ENCODE results near the gene CCP110. TPM values are rescaled to one million over a fixed set of nuclear protein-coding genes. Genes with fewer than 3 reads are reported as not detected.

CCP110 gene
- total RNA-seq, 1 donor, result 8.9 TPM

DNA sequence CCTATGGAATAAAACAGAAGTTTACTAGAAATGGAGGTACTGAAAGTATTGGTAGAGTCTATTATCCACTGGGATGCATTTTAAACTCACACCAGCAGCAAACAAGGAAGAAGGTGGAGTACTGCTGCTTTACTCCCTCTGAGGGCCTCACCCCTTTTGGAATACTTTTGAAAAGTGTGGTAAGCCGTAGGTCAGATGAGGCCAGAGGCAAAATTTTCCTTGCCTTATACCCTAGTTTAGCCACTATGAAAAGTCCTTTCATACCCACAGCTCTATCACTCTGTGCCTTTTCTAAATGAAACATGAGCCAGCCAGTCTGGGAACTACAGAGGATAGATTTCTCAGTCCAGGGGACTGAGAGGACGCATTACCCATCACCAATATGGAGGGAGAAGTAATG is 15.9 kb upstream of the CCP110 start:
- no peak for DNase-seq (ENCODE audit: low read depth in 2 of 3, low spot score in 2 of 3)

DNA sequence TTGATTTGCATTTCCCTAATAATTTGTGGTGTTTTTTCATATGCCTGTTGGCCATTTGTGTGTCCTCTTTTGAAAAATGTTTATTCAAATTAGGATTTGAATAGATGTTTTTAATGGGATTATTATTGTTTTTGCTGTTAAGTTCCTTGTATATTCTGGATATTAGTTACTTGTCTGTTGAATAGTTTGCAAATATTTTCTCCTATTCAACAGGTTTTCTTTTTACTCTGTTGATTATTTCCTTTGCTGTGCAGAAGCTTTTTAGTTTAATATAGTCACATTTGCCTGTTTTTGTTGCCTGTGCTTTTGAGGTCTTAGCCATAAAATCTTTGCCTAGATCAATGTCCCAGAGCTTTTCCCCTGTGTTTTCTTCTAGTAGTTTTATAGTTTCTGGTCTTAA is 11.4 kb upstream of the CCP110 start:
- no peak for DNase-seq (ENCODE audit: low read depth in 2 of 3, low spot score in 2 of 3)

DNA sequence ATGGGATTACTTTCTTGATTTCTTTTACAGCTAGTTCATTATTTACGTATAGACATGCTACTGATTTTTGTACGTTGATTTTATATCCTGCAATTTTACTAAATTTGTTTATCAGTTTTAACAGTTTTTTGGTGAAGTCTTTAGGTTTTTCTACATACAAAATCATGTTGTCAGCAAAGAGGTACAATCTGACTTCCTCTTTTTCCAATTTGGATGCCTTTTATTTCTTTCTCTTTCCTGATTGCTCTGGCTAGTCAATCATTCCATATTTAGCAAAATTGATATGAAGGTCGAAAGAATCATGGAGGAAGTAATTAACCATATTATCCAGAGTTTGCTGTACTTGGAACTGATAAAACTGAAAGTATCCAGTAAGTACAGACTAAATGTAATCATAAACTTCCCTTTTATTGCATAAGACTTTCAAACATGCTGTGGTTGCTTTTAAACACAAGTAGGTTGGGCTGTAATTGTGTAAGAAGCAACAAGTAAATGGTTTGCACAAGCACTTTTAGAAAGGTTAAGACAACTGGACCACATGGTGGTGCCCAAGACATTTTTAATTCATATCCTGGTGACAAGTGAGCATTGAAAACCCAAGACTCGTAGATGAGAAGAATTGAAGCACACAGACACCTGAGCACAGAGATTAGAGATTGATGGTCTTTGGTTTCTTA is 10.2 kb upstream of the CCP110 start:
- peak in 2 of 3 donors; percentile 38 to 59 for DNase-seq (ENCODE audit: low read depth in 2 of 3, low spot score in 2 of 3)

DNA sequence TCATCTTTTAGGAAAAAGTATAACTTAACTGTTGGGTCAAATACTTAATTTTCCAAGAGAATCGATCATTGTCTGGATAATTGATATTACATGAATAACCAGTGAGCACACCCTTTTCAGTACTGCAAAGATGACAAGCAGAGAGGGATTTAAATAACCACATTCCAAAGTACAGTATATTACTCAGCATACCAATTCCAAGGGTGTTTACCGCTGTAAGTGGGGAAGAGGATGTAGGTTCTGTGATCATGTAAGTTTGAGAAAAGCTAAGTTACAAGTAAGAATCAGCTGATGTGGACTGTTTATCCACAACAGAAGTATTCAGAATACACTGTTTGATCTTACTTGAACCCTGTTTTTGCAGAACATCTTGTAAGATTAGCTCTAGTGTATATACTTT is 8.0 kb upstream of the CCP110 start:
- no peak for DNase-seq (ENCODE audit: low read depth in 2 of 3, low spot score in 2 of 3)

DNA sequence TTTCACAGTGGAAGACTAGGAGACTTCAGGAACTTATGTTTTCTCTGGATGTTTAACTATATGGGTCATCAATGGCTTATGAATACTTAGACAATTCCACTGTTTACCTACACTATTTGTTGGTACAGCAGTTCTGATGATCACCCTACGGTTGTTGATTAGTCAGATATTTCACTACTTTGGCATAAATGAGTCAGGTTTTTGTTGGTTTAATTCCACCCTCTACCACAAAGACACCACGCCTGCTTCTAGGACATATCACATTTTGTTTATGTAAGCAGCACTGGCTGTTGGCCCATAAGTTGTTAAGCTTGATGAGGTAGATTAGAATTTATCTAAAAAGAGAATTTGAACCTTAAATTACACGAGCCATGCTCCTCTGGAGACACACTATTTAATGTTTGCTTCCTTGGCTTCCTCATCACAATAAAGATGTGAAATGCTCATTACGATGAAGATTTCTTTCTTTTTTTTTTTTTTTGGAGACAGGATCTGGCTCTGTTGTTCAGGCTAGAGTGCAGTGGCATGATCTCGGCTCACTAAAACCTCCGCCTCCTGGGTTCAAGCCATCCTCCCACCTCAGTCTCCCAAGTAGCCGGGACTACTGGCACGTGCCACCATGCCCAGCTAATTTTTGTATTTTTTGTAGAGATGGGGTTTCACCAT is 6.2 kb upstream of the CCP110 start:
- DNase-seq (ENCODE audit: low read depth in 2 of 3, low spot score in 2 of 3), result no peak

DNA sequence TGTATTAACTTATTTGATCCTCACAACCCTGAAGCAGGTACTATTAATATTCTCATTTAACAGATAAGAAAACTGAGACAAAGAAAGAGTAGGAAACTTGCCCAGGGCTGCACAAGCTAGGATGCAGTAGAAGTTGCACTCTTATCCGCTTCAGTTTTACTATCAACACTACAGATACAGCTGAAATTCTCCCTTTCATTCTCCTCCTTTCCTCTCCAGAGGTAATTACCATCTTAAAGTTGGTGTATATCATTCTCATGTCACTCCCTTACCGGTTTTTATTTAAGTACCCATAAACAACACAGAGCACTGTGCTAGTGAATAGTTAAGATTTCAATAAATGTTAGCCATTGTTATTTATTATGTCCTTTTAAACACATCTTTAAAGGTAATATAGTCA is 5.4 kb upstream of the CCP110 start:
- DNase-seq (ENCODE audit: low read depth in 2 of 3, low spot score in 2 of 3), result no peak

DNA sequence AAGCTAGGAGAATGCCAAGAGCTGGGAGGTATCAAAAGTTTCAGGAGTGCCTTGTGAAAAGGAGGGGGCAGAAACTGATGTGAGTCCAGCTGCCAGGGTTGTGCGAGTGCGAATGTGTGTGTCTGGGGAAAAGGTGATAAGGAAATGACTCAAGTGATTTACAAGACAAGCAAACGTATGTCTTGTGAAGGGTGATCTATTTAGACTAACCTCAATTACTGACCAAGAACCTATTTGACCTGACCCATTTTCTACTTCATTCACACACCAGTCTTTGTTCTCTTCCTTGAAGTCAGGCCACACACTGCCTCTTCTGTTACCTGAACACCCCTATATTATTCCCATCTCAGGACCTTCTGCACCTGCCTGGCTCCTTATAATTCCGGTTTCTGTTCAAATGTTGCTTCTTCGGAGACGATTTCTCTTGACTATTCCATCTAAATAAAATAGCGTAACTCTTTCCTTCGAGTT is 2.8 kb upstream of the CCP110 start:
- peak in 2 of 3 donors; percentile 33 to 49 for DNase-seq (ENCODE audit: low read depth in 2 of 3, low spot score in 2 of 3)

DNA sequence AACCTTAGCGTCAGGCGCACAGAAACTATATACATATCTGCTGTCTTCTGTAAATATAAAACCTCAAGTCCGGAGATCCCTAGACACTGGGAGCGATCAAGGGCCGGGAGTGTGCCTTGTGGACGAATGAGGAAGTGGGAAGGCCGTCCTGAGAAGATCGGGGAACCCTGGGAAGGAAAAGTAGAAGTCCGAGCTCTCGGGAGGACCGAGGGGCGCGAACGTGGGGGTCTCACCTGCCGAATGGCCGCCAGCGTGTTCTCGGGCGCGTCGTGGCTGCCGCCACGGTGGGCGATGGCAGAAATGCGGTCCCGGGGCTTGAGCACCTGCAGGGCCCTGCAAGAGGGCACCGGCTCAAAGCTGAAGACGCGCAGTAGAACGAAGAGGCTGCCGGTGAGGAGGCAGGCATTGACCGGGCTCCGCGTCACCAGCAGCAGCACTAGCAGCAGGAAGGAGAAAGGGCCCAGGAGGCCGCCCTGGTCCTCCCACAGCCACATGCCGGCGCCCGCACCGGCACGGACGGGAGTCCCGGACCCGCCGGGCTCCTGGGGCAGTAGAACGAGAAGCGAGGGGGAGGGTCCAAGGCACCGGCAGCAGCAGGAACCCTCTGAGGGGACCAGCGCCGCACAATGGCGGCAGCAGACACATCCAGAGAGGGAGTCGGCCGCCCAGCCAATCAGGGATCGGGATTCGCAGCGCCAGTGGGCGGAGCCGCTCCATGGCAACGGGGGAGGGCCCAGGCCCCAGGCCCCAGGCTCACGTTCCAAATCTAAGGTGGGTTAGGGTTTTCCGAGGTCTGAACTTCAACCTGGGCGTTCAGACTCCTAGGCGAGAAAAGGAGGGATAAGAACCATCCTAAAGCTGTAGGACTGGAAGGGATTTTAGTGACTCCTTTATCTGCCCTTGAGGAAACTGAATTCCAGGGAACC is 2.0 kb upstream of the CCP110 start, which contains the start of gene GDE1:
Gene GDE1 (minus strand): TSS at position 628 of the 926 bp plus-strand sequence. CDS start 134 bp downstream, at position 494.
- DNase-seq (ENCODE audit: low read depth in 2 of 3, low spot score in 2 of 3), result peak; percentile 73 to 94 (median 93)

DNA sequence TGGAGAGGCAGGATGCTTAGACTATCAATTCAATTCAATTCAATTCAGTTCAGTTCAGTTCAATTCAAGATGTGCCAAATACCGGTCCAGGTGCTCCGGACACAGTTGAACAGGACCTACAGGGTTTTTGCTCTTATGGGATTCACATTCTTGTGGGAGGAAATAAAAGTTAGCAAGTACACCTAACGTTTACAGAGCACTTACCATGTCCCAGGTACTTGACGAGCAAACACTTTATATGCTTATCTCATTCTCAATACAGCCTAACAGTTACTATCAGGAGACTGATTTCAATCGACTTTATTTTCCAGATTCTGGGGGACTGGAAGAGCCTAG is 1.4 kb upstream of the CCP110 start:
- DNase-seq (ENCODE audit: low read depth in 2 of 3, low spot score in 2 of 3), result no peak

DNA sequence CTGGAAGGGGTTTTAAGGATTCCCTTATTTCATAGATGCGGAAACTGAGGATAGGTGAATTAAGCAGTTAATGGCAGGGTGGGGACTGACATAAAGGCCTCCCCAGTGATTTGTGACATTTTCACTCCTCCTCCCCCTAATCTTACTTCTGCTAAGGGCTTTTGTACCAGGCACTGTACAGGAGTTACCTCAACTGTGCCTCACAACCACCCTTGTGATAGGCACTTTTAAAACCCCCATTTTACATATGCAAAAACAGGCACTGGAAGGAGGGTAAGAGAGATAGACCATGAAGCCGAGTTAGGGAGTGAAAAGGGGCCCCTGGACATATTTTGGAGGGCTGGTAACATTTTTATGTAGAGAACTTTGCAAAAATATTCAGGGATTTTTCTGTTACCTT is 982 bp upstream of the CCP110 start:
- DNase-seq (ENCODE audit: low read depth in 2 of 3, low spot score in 2 of 3), result no peak

DNA sequence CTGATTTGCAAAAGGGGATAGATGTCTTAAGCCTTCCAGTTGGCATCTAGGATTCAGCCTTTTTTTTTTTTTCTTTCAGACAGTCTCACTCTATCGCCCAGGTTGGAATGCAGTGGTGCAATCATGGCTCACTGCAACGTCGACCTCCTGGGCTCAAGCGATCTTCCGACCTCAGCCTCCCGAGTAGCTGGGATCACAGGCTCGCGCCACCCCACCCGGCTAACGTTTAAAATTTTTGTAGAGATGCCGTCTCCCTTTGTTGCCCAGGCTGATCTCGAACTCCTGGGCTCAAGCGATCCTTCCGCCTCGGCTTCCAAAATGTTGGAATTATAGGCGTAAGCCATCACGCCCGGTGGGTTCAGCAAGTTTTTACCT is 571 bp upstream of the CCP110 start:
- DNase-seq (ENCODE audit: low read depth in 2 of 3, low spot score in 2 of 3), result no peak

DNA sequence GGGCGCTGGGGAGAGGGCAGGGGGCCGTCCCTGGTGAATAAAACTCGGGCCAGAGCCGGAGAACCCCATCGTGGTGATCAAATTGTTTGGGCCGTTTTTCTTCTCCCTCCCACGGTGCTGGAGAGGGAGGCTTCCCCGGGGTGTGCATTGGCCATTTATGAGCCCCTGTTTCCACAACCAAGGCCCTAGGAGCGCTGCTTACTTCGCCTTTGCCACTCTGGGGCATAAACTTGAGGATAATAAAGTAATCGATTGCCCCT is 544 bp downstream of the CCP110 start:
- DNase-seq (ENCODE audit: low read depth in 2 of 3, low spot score in 2 of 3), result no peak

DNA sequence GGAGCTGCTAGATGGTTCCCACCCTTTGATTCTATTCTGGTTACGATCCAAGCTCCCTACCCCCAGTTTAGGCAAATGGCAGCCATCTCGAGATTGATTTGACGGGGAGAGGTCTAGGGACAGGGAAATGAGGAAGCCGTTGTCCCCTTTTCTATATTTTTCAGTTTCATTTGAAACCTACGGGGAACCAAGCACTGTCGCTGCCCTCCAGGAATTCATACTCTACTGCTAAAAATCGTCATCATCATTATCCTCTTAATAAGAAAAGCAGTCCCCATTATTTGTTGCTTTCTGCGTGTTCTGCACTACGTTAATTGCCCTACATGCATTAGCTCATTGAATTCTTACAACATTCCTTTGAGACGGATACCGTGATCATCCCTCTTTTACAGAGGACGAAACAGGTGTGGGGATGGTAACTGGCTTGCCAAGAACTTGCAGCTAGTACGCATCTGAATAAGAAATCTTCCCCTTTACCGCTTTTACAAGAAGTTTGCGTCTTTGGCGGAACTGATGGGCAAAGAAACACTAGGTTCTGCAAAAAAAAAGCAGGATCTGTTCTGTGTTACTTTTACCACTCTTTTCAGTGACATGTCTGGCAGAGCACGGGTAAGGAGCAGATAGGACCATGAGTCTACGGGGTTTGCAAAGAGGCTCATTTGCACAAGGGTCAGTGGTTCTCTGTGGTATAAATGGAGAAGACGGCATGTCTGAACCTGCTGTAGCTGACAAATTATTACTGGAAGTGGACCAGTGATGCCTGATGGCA is 1.1 kb downstream of the CCP110 start:
- DNase-seq (ENCODE audit: low read depth in 2 of 3, low spot score in 2 of 3), result peak in 2 of 3 donors; percentile 29 to 48

DNA sequence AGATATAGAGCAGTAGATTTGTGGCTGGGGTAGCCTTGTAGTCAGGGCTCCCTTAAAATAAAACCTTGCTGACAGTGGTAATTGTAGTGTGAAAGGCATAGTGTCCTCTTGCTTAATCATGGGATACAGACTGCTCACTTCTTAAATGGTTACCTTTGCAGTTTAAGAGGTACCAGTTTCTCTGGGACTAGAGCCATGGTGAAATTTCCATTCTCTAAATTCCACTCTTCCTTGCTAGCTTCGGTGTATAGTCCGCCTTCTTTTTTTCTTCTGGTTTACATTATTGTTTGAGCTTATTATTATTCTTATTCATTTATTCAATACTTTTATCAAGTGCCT is 1.6 kb downstream of the CCP110 start:
- no peak for DNase-seq (ENCODE audit: low read depth in 2 of 3, low spot score in 2 of 3)

DNA sequence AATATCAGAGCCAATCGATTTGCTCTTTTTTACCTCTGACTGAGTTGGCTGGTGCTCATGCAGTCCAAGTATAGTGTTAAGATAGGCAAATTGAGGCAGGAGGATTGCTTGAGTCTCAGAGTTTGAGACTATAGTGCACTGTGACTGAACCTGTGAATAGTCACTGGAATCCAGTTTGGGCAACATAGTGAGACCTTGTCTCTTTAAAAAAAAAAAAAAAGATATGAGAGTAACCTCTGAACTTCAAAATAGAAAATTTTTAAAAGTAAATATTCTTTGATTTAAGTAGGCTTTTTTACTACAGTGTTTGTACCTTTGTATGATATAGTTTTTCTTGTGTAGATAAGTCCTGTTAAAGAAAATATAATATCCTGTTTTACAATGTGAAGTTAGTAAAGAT is 3.4 kb downstream of the CCP110 start:
- no peak for DNase-seq (ENCODE audit: low read depth in 2 of 3, low spot score in 2 of 3)

DNA sequence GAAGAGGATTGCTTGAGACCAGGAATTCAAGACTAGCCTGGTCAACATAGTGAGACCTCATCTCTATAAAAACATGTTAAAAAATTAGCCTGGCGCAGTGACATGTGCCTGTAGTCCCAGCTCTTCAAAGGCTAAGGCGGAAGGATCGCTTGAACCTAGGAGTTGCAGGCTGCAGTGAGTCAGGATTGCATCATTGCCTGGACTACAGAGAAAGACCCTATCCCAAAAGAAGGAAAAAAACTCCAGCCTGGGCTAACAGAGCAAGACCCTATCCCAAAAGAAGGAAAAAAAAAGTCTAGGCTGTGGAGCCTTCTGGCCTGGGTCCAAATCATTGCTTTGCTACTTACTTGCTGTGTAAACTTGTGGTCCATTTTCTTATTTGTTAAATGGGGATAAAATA is 4.9 kb downstream of the CCP110 start:
- DNase-seq (ENCODE audit: low read depth in 2 of 3, low spot score in 2 of 3), result no peak

DNA sequence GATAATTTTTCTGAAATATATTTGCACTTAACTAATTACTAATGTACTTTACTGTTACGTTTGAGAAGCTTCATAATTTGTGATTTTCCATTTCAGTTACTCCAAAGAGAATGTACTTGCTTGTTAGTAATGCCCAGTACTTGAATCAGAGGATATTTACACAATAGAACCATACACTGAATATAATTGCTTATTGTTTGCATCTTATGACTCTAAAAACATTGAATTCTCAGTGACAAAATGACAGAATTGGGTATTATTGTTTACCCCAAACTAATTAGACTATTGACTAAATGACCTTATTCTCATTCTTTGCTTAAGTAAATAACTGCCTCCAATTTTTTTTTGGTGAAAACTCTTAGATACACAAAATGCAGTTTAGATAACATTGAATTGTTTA is 8.9 kb downstream of the CCP110 start:
- DNase-seq (ENCODE audit: low read depth in 2 of 3, low spot score in 2 of 3), result no peak

DNA sequence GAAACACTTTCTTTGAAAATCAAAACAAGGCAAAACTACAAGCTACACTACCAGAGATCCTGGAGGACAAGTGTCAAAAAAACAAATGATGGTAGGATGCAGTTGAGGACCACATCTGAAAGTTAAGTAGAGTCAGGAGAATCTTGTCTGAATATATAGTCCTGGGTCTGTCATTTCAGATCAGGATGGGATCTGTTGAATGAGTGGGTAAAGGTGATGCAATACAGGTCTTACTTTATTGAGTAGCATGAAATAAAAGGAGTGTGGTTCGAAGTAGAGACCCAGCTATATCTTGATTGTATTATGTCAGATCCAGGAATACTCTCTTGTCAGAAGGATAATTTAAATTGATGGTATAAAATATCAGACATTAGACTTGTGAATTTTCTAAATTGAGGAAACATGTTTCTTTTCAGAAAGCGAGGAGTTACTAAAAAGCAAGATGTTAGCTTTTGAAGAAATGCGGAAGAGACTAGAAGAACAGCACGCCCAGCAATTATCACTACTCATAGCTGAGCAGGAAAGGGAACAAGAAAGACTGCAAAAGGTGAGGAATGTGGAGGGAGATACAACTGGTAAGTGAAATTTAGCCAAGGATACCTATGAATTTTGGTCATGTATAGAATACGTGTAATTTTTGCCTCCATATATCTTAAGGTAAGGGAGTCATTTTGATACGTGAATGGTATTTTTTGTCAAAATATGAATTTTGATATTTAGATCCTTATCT is 16.7 kb downstream of the CCP110 start:
- DNase-seq (ENCODE audit: low read depth in 2 of 3, low spot score in 2 of 3), result no peak

DNA sequence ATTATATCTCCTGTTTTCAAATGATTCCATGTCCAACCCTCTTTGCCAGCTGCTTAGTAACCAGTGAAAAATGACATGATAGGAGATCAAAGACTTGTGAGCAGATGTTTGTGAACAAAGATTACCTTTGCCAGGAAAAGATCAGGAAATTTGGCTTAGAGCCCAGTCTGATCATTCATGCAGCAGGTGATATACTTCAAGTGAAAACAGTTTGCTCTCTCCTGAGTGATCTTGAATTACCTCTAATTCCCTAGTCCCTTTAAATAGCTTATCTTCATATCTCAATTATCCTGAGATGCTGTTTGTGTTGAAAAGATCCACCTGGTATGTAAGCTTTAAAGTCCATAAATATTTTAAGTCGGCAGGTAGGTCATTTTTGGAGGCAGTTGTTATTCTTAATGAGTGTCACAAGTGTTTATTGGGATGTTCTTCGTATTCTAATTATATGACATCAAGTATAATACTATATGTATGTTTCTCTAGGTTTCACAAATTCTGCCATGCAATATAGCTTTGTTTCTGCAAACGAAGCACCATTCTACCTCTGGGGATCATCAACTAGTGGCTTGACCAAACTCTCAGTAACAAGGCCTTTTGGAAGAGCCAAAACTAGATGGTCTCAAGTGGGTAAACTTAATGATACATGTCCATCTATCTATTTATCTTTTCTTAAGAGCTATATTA is 18.5 kb downstream of the CCP110 start:
- DNase-seq (ENCODE audit: low read depth in 2 of 3, low spot score in 2 of 3), result no peak

Measured in hematopoietic multipotent progenitor cell (in vitro differentiated cells).